GF-D8 (cell line): ENCODE data around the gene TMCC1.

ENCODE experiments used
- DNase-seq: peaks from one replicate; lab custom pipeline; 2025; lab: John Stamatoyannopoulos, UW

TMCC1 gene

GRCh38 chr3:129608936-129609590 lies 284.4 kb downstream of the TMCC1 start:
- DNase-seq = no peak

DNA sequence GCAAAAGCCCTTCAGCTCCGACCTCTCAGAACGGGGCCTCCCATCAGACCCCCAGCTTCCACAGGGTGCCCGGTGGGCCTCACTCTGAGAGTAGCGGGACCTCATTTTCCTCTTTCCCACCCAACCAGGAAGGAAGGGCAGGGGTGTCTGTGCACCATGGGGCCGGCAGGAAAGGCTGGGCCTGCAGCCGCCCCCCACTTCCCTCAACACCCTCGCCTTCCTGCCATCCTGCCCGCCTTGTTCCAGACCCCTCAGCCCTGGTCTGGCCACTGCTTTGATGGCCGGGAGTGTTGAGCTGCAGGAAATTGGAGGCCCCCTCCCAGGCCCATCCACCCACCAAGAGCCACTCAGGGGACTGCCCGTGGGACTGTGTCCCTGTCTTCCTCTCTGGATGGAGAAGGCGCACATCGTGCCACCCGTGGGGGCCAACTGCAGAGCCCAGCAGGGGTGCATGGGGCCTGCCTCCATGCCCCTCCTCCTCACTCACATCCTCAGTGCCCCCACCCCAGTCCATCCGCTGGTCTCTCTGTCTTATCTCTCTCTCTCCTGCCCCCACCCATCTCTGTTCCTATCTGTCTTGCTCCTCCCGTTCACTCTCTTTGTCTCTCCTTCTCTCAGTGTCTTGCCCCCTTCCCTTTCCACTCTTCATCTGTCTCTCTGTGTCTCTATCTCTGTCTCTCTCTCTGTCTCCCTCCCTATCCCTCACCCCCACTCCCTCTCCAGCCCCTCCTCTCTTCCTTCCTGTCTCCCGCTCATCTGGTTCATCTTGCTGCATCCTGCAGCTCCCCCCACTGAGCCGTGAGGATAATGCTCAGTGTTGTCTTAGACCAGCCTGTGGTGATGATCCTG lies 285.2 kb downstream of the TMCC1 start:
- DNase-seq = peak; percentile 52

DNA sequence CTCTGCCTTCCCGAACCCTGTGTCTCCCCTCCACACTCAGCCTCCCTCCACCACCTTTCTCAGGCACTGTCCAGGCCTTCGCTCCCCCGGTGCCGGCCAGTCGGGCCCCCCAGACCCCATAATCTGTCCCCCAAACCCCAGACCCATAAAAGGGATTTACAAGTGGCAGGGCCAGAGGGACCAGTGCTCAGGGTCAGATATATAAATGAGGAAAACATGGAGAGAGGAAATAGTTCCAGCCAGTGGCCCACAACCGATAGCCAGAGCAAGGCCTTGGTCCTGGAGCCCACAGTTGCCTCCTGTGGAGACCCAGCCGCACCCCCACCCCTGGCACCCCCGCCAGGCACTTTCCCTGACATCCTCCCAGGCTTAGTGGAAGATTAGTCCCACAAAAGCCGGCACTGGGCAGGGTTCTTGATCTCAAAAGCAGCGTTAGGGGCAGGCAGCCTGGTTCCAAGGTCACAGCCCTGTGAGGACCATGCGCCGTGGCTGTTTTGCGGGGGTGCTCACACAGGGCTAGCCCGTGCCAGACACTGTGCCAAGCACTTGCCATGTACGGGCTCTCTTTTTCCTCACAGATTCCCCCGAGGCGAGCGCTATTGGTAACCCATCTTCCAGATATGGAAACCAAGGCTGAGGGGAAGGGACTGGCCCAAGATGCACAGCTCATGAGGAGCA lies 286.0 kb downstream of the TMCC1 start:
- no peak for DNase-seq

GRCh38 chr3:129606636-129607390 lies 286.7 kb downstream of the TMCC1 start, which contains the start of gene PLXND1:
TSS of gene PLXND1 (minus strand) at chr3:129606676. CDS start at chr3:129606639, 37 bp downstream.
- peak; percentile 31 for DNase-seq

GRCh38 chr3:129605922-129606635 lies 287.4 kb downstream of the TMCC1 start:
- no peak for DNase-seq

DNA sequence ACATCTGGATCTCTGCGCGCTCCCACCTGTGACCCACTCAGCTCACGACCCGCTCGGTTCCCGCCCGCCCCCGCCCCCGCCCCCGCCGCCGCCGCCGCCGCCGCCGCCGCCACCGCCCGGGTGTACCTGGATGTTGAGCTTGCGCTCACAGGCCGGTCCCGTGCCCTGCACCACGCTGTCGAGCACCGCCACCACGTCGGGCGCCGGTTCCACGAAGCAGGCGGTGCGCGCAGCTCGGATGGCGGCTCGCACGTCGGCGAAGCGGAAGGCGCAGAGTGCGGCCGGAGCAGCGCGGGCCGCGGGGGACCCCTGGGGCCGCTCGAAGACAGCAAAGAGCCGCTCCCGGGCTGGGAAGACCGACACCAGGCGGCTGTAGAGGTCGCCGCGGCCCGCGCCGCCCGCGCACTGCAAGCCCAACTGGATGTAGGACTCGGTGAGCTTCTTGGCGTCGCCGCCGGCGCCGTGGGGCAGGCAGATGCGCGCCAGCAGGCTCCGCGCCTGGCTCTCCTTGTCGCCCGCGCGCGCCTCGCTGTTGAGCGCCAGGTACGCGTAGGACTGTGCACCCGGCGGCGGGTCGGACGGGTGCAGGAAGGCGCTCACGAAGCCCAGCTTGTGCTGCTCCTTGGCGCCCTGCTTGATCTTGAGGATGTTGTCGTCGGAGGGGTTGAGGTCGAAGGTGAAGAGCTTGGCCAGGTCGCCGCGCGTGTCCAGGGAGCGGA lies 288.1 kb downstream of the TMCC1 start:
- peak; percentile 12 for DNase-seq

DNA sequence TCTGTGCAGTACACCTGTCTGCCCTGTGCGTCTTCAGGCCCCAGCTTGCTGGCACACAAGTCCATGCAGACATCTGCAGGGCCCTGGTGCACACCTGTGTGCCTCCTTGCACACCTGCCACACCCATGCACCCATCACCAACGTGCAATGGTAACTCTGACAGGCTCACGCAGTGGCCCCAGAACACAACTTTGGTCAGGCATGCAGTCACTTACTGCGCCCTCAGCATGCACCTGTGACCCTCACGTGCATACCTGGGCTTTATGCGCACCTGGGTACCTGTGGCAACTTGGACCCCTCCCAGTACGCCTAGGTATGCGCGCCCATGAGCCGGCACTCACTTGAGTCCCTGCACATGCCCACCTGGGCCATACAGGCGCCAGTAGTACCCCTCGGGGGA lies 288.7 kb downstream of the TMCC1 start:
- no peak for DNase-seq

DNA sequence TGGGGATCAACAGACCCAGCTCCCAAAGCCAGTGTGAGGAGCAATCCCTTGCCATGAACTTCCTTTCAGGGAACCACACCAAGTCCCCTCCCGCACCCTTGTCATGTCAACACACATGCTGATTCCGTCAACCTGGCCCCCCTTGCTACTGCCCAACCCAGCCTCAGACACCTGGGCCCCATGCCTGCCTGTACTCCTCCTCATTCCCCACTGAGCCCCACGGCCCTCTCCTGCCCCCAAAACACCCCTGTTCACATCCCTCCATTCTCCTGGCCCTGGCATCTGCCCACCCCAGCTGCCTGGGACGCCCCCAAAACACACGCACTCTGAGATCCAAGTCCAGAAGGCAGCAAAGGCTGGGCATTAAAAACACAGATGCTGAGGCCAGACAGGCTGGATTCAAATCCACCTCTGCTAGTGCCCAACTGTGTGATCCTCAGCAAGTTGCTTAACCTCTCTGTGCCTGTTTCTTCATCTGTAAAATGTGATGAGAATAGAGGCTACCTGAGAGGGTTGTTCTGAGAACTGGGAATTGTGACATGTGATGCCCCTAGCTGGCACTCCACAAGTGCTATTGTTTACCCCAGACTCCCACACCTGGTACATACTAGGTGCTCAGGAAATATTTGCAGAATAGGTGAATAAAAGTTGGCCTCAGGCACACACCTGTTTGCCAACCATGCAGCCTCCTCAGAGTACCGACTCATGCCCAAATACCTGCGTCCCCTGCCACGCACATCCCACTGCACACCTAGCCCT lies 289.3 kb downstream of the TMCC1 start:
- no peak for DNase-seq

DNA sequence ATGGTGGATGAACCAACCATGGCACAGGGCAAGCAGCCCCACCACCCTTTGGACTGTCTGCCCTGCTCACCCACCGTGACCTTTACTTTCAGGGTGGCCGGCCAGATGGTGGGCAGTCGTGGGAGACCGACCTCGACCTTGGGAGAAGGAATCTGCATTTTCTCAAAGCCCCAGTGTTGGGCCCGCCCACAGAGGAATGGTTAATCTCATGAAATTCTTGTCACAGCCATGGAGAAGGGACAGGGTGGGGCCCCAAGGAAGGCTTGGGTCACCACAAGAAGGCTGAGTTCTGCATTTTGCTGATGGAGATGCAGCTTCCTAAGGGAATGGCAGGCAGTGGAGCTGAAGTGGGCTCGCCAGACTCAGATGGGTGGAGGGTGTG lies 290.0 kb downstream of the TMCC1 start:
- no peak for DNase-seq

DNA sequence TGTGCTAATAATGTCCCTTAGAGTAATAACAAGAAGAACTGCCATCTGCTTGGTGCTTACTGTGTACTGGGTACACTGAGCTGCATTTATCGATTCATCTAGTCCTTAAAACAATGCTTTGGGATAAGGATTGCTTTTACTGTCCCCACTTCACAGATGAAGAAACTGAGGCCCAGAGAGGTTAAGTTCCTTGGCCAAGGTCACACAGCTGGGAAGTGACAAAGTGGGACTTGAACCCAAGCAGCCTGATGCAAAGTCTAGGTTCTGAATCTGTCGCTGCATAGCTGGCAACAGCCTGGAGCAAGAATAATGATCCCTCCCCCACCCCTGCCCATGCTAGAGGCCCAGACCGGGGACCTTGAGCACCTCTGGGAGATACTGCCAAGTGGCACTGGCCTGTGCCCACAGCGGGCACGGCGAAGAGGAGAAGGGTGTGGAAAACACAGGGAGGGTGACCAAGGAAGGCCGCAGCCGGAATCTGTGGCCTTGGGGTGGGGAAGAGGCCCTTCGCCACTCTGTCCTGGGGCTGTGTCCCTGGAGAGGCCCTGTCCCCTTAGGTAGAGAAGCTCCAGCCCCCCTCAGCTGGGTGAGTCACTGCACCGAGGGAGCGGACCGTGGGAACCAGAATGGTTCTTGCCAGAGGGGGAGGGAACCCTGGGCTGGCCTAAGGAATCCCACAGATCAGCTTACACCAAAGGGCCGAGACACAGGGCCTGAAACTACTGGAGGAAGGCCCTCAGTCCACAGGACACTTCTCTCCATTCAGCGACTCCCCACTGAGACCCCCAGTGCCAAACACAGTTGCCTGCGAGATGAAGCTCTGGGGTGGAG lies 290.6 kb downstream of the TMCC1 start:
- no peak for DNase-seq

GRCh38 chr3:129602309-129602708 lies 291.2 kb downstream of the TMCC1 start:
- no peak for DNase-seq

DNA sequence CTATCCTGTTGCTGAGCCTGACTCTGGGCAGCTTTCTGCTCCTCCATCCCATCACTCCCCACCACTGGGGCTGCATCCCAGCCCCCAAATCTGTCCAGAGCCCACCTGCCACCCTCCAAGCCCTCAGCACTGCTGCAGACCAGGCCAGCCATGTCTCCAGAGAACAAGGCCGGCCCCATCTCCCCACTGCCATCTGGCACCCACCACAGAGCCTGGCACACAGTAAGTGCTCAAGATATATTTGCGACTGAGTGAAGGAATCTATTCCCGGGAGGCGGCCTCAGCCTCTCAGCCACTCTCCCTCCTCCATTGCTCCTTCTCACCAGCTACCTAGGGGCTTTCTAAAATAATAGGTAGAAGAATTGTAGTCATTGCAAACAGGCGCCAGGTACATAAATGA lies 291.8 kb downstream of the TMCC1 start:
- no peak for DNase-seq

- DNase-seq = no peak
These were observed 293.2 kb downstream of the TMCC1 start for GRCh38 chr3:129600348-129600747.

GRCh38 chr3:129599607-129600006 lies 293.9 kb downstream of the TMCC1 start:
- peak; percentile 60 for DNase-seq

DNA sequence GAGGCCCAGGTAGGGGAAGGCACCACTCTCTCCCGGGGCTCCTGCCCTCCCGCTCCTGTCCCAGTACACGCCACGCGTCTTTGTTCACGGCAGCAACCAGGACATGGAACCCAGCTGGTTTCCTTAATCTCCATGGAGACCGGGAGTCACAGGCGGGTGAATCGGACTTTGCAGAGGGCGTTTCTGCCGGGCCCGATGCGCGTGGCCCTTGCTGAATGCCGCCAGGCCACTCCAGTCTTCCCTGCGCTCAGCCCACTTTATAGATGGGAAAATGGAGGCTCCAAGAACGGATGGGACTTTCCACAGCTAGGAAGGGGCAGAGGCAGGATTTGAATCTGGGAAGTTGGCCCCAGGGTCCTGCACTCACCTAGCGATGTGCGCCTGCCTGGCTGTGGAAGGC lies 294.4 kb downstream of the TMCC1 start:
- no peak for DNase-seq

GRCh38 chr3:129598484-129598883 lies 295.0 kb downstream of the TMCC1 start:
- DNase-seq = no peak

- DNase-seq = no peak
These were observed 295.5 kb downstream of the TMCC1 start for GRCh38 chr3:129598000-129598381.
